NCI-H1105 (cell line): Measurements from ENCODE around the gene STARD7.
"Not testable (repeated sequence)": the region's sequence is repeated elsewhere in the genome, so short reads cannot be mapped to it uniquely, and the experiment has no call there.

ENCODE experiments used
- DNase-seq: peaks from one replicate; lab custom pipeline; 2025; lab: John Stamatoyannopoulos, UW

STARD7 gene

GRCh38 chr2:96148410-96149217, 60.0 kb downstream of the STARD7 start:
- DNase-seq = peak; percentile 91

GRCh38 chr2:96147593-96148201, 60.9 kb downstream of the STARD7 start:
- no peak for DNase-seq

GRCh38 chr2:96146881-96147592, 61.6 kb downstream of the STARD7 start:
- DNase-seq = peak; percentile 85

GRCh38 chr2:96146153-96146880, 62.3 kb downstream of the STARD7 start:
- DNase-seq = no peak

DNA sequence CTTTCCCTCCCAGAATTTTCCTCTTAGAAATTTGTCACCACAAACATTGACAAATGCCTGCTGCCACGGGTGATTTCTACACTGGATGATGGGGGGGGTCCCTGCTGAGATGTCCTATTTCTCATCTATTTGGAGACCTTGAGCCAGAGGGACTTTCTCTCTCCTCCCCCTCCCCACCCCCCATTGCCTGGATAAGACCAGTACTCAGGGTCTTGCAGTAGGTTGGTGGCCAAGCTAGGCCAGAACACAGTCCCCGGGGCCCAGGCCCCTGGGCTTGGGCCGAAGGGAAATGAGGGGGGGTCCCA, 62.8 kb downstream of the STARD7 start:
- DNase-seq = no peak

- peak; percentile 59 for DNase-seq
Measured at GRCh38 chr2:96145036-96145847, 63.4 kb downstream of the STARD7 start, which contains the start of gene DUSP2. DUSP2 (minus strand) TSS chr2:96145440; CDS start chr2:96145354, 86 bp downstream.

DNA sequence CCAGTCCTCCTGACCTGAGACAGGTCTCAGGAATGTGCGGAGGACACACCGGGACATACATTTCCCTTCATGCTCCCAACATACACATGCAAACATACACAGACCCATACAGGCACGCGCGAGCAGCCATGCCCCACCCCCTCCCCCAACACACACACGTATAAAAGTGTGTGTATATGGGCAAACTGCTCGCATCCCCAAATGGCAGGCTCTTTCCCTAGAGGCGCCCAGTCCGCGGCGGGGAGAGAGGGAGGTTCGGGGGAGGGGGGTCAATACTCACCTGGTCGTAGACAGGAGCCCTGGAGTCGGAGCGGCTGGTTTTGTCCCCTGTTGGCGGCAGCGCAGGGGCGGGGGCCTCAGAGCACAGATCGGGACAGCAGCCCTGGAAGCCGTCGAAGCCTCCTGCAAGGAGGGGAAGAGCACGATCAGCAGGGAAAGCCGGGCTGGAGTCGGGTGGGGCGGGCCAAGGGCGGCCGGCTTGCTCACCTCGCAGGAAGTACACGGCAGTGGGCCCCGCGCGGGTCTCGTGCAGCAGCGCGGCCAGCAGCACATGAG, 64.1 kb downstream of the STARD7 start:
- no peak for DNase-seq

DNA sequence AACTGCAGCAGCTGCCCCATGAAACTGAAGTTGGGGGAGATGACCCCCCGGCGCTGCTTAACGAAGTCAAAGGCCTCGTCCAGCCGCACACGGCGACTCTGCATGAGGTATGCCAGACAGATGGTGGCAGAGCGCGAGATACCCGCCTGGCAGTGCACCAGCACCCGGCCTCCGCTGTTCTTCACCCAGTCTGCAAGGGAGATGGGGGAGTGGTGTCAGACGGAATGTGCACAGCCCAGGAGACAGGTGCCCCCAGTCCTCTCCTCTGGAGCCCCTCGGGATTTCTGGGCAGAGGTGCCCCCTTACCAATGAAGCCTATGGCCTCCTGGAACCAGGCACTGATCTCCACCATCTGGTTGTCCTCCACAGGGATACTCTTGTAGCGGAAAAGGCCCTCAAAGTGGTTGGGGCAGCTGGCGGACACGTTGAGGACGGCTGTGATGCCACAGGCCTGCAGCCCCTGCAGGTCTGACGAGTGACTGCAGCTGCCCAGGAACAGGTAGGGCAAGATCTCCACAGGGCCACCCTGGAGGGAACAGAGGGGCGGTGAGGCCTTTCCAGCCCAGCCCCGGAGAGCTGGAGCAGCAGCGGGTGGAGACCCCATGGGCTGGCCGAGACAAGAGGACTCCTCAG, 64.7 kb downstream of the STARD7 start:
- DNase-seq = peak; percentile 8

GRCh38 chr2:96143231-96143847, 65.3 kb downstream of the STARD7 start:
- no peak for DNase-seq

GRCh38 chr2:96142217-96143113, 66.2 kb downstream of the STARD7 start:
- no peak for DNase-seq

DNA sequence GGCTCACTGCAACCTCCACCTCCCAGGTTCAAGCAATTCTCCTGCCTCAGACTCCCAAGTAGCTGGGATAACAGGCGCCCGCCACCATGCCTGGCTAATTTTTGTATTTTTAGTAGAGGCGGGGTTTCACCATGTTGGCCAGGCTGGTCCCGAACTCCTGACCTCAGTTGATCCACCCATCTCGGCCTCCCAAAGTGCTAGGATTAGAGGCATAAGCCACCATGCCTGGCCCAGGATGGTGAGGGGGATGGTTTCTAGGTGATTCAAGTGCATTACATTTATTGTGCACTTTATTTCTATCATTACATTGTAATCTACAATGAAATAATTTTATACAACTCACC, 67.0 kb downstream of the STARD7 start:
- DNase-seq = not testable (repeated sequence)

- no peak for DNase-seq
Measured at GRCh38 chr2:96140941-96141623, 67.5 kb downstream of the STARD7 start.

DNA sequence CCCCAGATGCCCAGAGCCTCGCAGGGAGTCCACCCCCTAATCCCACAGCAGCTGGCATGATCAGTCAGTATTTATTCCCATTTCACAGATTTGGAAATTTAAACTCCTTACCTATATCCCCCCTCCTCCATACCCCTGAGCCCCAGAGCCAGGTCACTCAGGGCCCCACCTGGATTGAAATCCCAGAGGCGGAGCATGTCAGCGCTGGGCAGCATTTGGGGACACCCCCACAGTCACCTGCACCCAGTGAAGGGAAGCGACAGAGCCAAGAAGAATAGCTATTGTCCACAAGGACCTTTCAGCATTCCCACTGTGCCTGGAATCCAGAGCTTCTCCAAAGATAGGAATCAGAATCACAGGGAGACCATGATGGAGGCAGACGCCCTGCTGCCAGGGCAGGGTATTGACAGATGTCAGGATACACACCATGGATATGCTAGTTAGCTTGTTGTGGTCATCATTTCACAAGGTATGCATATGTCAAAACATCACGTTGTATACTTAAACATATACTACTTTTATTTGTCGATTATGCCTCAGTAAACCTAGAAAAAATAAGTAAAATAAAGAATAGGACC, 69.4 kb downstream of the STARD7 start:
- no peak for DNase-seq

DNA sequence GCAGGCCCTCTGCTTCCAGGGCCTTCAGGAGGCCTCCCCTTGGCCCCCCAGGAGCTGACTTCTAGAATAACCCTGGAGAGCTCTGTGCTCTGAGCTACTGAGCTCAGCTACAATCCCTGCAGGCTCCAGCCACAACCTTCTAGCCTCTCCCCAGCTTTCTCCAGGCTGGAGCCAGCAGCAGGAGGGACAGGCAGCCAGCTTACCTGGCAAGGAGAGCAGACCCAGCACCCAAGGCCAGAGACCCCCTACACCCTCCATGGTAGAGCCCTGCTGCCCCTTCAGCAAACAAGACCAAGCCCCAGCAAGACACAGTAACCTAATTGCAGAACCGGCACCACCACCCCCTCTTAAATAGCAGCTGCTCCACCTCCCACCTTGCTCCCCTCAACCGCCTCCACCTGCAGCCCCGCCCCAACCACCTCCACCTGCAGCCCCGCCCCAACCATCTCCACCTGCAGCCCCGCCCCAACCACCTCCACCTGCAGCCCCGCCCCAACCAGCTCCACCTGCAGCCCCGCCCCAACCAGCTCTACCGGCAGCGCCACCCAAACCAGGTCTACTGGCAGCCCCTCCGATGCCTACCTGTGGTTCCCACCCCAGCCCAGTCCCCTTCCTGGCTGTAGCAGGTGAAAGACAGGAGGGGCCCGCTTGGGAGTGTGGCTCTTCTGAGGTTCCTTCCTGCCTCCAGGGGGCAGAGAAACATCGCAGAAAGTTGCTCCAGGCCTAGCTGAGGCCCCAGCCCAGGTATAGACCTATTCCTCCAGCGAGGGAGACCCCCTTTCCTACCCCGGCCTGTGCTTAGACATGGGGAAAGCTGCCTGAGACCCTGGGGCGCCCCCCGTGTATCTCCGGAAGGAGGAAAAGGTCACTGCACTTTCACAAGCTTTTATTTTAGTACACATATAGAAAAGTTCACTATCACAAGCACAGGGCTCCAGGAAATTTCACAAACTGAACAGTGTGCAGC, 70.2 kb downstream of the STARD7 start, which contains the start of gene ASTL:
TSS of gene ASTL (minus strand) at position 324 of the 967 bp plus-strand sequence. CDS start at position 258, 66 bp downstream.
- DNase-seq = peak; percentile 82

DNA sequence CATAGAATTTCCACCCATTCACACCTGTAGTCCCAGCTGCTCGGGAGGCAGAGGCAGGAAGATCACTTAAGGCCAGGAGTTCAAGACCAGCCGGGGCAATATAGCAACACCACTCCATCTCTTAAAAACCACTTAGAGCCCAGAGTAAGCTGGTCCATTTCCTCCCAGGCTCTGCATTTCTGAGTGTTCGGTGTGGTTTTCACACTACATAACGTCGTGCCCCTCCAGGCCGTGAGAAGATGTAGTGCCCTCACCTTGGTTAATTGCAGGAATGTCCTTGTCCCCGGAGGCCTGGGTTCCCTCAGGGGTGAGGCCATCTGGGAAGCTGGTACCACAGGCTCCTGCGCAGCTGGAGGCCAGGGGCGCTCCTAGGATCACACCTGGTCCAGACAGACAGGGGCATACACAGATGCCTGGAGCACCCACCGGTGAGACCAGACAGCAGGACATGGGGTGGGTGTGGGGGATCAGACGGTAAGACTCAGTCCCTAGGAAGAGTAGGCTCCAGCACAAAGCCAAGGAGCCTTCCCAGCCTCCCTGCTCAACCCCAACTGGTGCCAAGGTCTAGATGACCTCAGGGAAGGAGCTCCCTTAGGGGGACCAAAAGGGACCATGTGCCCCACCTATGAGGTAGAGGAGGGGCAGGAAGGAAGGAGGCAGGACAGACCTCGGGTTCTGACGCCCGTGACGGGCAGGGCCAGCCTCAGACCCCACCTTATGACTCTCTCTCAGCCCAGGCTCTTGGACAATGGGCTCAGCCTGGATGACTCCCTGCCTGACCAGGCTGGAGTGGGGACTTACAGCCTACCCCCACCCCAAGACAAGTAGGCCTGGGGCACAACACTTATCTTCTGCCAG, 71.1 kb downstream of the STARD7 start:
- DNase-seq = no peak

- DNase-seq = peak; percentile 9
Measured at GRCh38 chr2:96136129-96136720, 72.4 kb downstream of the STARD7 start.
